Adrenal gland (tissue), 12 donors: ENCODE results near the gene REG1A. TPM values are rescaled to one million over a fixed set of nuclear protein-coding genes. Genes with fewer than 3 reads are reported as not detected.

ENCODE experiments used
- DNase-seq, 7 donors: peaks; one replicate each; pipeline ENCODE4 v3.0.0-alpha.2; 2019 to 2020
- H3K27ac ChIP-seq, 5 donors: fragments of 200-600 bp; sonication (generic) in 4 of 5; 1 replicate in 3 of 5; 2 replicates in 2 of 5; pipeline versions ENCODE4 v1.5.1 to v1.8.0; 2016 to 2020; ENCODE audit warnings: mild to moderate bottlenecking in 1 of 5
- H3K27me3 ChIP-seq: fragments of 200-600 bp; 2 replicates; pipeline ENCODE4 v1.8.0; 2021
- H3K36me3 ChIP-seq, 2 donors: fragments of 200-600 bp; replicated peaks in 1 of 2; 1 replicate in 1 of 2; 2 replicates in 1 of 2; pipeline versions ENCODE4 v1.5.1 to v1.8.0; 2018 to 2022
- H3K4me1 ChIP-seq, 2 donors: fragments of 200-600 bp; replicated peaks in 1 of 2; 1 replicate in 1 of 2; 2 replicates in 1 of 2; pipeline versions ENCODE4 v1.5.1 to v1.8.0; 2018 to 2021
- H3K4me3 ChIP-seq, 4 donors: fragments of 200-600 bp; sonication (generic) in 3 of 4; one replicate each; pipeline ENCODE4 v1.5.1; 2016 to 2018
- H3K9me3 ChIP-seq, 3 donors: fragments of 200-600 bp; sonication (generic) in 1 of 3; replicated peaks in 1 of 3; 1 replicate in 2 of 3; 2 replicates in 1 of 3; pipeline versions ENCODE4 v1.5.1 to v1.8.0; 2016 to 2021
- POLR2A ChIP-seq, 2 donors: fragments of 450-650 bp; IDR thresholded peaks; one replicate each; pipeline ENCODE4 v1.6.1; 2017; ENCODE audit warnings: antibody characterized with exemption in 2 of 2, mild to moderate bottlenecking in 2 of 2, moderate library complexity in 1 of 2
- WGBS, 4 donors: extraction: QIAGEN DNeasy Blood & Tissue Kit in 2 of 4; methylation state at CpG; one replicate each; pipeline versions ENCODE4 v1.1.5 to v1.1.7; 2013 to 2017; 5-methylcytosine and 5-hydroxymethylcytosine counted together
- intact Hi-C, 2 donors: fragments of 100-400 bp; cut with DNase I; formaldehyde crosslinking; loops; one replicate each; pipeline versions ENCODE4 v1.14.1 to v1.15.0; 2022 to 2023
- polyA plus RNA-seq, 3 donors: library from polyadenylated mRNA; stranded (reverse); fragments of 200-250 nt in 2 of 3; fragments of 350-450 nt in 1 of 3; fragmentation: Illumina TruSeq in 1 of 3; extraction: RNeasy Lipid Tissue Mini Kit (QIAGEN cat#74804) in 1 of 3; gene quantifications; one replicate each; pipeline ENCODE4 v1.2.3, GENCODE V29; 2013 to 2014
- total RNA-seq, 9 donors: library from RNA; depleted of rRNA in 4 of 9; stranded (reverse); fragments of >200 nt in 4 of 9; fragments of 120-200 nt in 1 of 9; fragmentation: NEBNext Ultra II Directional in 1 of 9; extraction: Animal tissue kit (Norgen Biotek cat#: 25700) in 1 of 9; gene quantifications; one replicate each; pipeline versions ENCODE4 v1.1.0 to v1.2.4, GENCODE V29; 2013 to 2023
- TF ChIP-seq, protein P1 (sequence below), 6 experiments: fragments of 450-650 bp in 4 of 6; fragments of 200-600 bp in 2 of 6; sonication (generic) in 1 of 6; IDR thresholded peaks; 1 replicate in 5 of 6; 2 replicates in 1 of 6; pipeline versions ENCODE4 v1.5.1 to v1.8.0; 2016 to 2021; ENCODE audit warnings: antibody characterized with exemption in 6 of 6, mild to moderate bottlenecking in 2 of 6, moderate library complexity in 1 of 6
- donor health status: healthy with polysubstance abuse.
- donor health status: Bipolar disorder and iron deficiency.
- donor health status: DM: yes; HTN: yes; CAD: no.
- donor health status: DM: no; HTN: no; CAD: no.
- donor health status: DM: no; HTN: no; CAD: no.
- donor health status: DM: yes; HTN: yes; CAD: no.

Gene REG1A
- total and polyA plus RNA-seq, 12 donors, result 0.42 to 19.5 (median 8.0) TPM; not detected in 7

DNA sequence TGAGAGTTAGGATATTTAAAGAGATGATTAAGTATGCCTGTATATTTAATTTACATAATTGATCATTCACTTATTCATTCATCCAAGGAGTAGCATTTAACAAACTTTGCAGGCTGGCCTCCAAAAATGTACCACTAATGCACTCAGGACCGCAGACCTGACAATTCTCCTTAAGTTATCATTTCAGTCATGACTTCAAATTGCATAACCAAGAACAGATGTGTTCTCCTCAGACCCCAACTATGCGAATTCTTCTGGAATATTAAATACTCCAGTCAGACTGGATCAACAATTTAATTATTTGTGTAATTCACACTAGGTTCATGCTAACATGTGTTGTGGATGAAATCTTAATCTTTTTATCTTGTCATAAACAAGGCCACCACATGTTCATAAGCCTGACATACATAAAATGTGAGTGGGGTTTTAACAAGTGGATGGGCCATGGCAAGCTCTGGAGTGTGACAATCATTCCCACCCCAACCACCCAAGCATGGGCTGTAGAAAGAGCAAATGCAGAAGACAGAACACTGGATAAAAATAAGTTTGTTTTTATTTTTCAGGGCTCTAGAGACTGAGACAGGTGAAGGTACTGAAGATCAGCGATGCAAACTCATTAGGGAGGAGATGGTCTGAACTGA lies 35.7 kb upstream of the REG1A start:
- H3K36me3 ChIP-seq, result no peaks in the 10 kb centered on the region
- H3K4me3 ChIP-seq, result no peak overlapping the region
- no peaks in the 10 kb centered on the region for H3K4me1 ChIP-seq
- no peaks in the 10 kb centered on the region for H3K27me3 ChIP-seq
- H3K9me3 ChIP-seq, result no peaks in the 10 kb centered on the region
- 74 to 82% (median 80%) methylated on average over 3 of the region's 3 CpGs for WGBS, 4 donors
- intact Hi-C loops, result no loop called here
- TF ChIP-seq, protein P1, sequence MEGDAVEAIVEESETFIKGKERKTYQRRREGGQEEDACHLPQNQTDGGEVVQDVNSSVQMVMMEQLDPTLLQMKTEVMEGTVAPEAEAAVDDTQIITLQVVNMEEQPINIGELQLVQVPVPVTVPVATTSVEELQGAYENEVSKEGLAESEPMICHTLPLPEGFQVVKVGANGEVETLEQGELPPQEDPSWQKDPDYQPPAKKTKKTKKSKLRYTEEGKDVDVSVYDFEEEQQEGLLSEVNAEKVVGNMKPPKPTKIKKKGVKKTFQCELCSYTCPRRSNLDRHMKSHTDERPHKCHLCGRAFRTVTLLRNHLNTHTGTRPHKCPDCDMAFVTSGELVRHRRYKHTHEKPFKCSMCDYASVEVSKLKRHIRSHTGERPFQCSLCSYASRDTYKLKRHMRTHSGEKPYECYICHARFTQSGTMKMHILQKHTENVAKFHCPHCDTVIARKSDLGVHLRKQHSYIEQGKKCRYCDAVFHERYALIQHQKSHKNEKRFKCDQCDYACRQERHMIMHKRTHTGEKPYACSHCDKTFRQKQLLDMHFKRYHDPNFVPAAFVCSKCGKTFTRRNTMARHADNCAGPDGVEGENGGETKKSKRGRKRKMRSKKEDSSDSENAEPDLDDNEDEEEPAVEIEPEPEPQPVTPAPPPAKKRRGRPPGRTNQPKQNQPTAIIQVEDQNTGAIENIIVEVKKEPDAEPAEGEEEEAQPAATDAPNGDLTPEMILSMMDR (IDR thresholded peaks at IDR 0.05), result no peak
- TF ChIP-seq POLR2A (IDR thresholded peaks at IDR 0.05), result no peak
- DNase-seq, result no peak
- H3K27ac ChIP-seq, result no peak overlapping the region

DNA sequence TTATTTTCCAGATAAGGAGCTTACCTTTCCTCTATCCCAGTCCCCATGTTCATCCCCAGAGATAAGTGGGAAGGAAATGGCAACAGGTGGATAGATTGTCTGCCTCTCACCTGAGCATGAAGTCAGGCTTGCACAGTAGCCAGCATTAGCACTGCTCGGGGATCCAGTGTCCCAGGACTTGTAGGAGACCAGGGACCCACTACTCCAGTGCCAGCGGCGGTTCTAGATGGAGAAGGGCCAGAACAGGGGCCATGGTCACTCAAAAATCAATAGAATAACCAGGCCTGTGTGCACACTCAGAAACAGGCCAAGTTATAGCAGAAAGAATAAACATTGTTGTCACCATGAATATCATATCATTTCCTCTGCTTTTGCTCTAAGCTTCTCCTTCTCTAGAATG lies 34.9 kb upstream of the REG1A start:
- no peak for TF ChIP-seq POLR2A (IDR thresholded peaks at IDR 0.05)
- TF ChIP-seq, protein P1 (IDR thresholded peaks at IDR 0.05), result no peak
- Histone ChIP-seq H3K9me3 (no peaks in the 10 kb centered on the region), H3K27me3 (no peaks in the 10 kb centered on the region), H3K4me3 (no peak overlapping the region), H3K27ac (no peak overlapping the region), H3K4me1 (no peaks in the 10 kb centered on the region), H3K36me3 (no peaks in the 10 kb centered on the region)
- WGBS, 4 donors, result 22 to 84% (median 76%) methylated on average over 1 to 3 of the region's 3 CpGs
- intact Hi-C loops, result no loop called here
- DNase-seq, result no peak

DNA sequence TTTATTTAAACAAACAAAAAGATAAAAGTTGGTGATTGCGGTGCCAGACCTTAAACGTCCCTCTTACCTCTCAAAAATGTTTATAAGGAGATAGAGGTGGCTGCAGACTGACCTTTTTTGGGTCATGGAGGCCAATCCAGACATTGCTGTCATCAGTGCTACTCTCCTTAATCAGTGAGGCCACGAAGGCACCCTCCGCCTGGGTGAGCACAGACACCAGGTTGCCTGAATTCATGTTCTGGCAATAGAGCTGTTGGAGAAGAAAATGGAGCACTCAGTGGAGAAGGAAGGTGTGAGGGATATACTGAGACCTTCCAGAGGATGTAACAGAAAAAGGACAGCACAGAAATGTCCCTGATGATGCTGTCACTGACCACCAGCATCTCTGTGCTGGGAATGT lies 34.0 kb upstream of the REG1A start:
- WGBS, 4 donors, result 63 to 79% (median 74%) methylated on average over 4 of the region's 4 CpGs
- Histone ChIP-seq H3K9me3 (no peaks in the 10 kb centered on the region), H3K27me3 (no peaks in the 10 kb centered on the region), H3K36me3 (no peaks in the 10 kb centered on the region), H3K27ac (no peak overlapping the region), H3K4me1 (no peaks in the 10 kb centered on the region), H3K4me3 (no peak overlapping the region)
- no peak for DNase-seq
- TF ChIP-seq, protein P1 (IDR thresholded peaks at IDR 0.05), result no peak
- TF ChIP-seq POLR2A (IDR thresholded peaks at IDR 0.05), result no peak
- intact Hi-C loops, result no loop called here

GRCh38 chr2:79087785-79088364 lies 32.4 kb upstream of the REG1A start, which contains the start of gene REG1B:
Gene REG1B (minus strand): TSS chr2:79087993. CDS start chr2:79087612, 381 bp downstream.
- no peaks in the 10 kb centered on the region for H3K27me3 ChIP-seq
- H3K36me3 ChIP-seq, result no peaks in the 10 kb centered on the region
- WGBS, 4 donors, result 56 to 78% (median 61%) methylated on average over 2 of the region's 2 CpGs
- TF ChIP-seq, protein P1 (IDR thresholded peaks at IDR 0.05), result no peak
- TF ChIP-seq POLR2A (IDR thresholded peaks at IDR 0.05), result no peak
- no peak within 1 kb of the TSS for H3K27ac ChIP-seq
- no peaks in the 10 kb centered on the region for H3K9me3 ChIP-seq
- H3K4me1 ChIP-seq, result no peaks in the 10 kb centered on the region
- H3K4me3 ChIP-seq, result no peak within 1 kb of the TSS
- intact Hi-C loops, result no loop called here
- no peak for DNase-seq
